WTC11 (cell line): ENCODE measurements around the gene LMAN2L. TPM values are rescaled to one million over a fixed set of nuclear protein-coding genes. Genes with fewer than 3 reads are reported as not detected.

Experiments
- ATAC-seq: fragments of 200-7000 bp; cut with Tn5 transposase; 2 replicates; pipeline ENCODE4 v1.10.0; 2021; ENCODE audit warnings: mild to moderate bottlenecking, moderate library complexity
- CTCF ChIA-PET: fragments of 300-600 bp; sonication (Branson Sonifier 250); formaldehyde crosslinking; loops from one replicate; lab custom pipeline; 2021; ENCODE audit warnings: antibody characterized with exemption; lab: Charles Lee
- POLR2A ChIA-PET: fragments of 350-600 bp; sonication (Branson Sonifier 250); formaldehyde crosslinking; loops from one replicate; lab custom pipeline; 2021; ENCODE audit warnings: antibody characterized with exemption; lab: Charles Lee
- DNase-seq: peaks from one replicate; pipeline ENCODE4 v3.0.0; 2021; ENCODE audit warnings: low spot score
- H3K27ac Mint-ChIP-seq: 2 replicates; pipeline ENCODE4 v1.8.0; 2021; ENCODE audit warnings: mixed read lengths
- H3K27me3 Mint-ChIP-seq: 2 replicates; pipeline ENCODE4 v1.8.0; 2021; ENCODE audit warnings: low read depth, mild to moderate bottlenecking, moderate library complexity, mixed read lengths
- H3K36me3 Mint-ChIP-seq: 2 replicates; pipeline ENCODE4 v1.8.0; 2021; ENCODE audit warnings: mixed read lengths
- H3K4me1 Mint-ChIP-seq: 2 replicates; pipeline ENCODE4 v1.8.0; 2022; ENCODE audit warnings: mixed read lengths
- H3K4me3 Mint-ChIP-seq: 2 replicates; pipeline ENCODE4 v1.8.0; 2021; ENCODE audit warnings: mild to moderate bottlenecking, moderate library complexity, mixed read lengths
- H3K9me3 Mint-ChIP-seq: 2 replicates; pipeline ENCODE4 v1.8.0; 2021; ENCODE audit warnings: mixed read lengths
- CBFB ChIP-seq: sonication (generic); formaldehyde crosslinking; IDR thresholded peaks from 2 replicates; pipeline ENCODE4 v1.8.1; 2022; ENCODE audit warnings: mild to moderate bottlenecking, low read depth, missing genetic modification reagents
- CREB1 ChIP-seq: sonication (generic); formaldehyde crosslinking; IDR thresholded peaks from 2 replicates; pipeline ENCODE4 v1.8.0; 2023; ENCODE audit warnings: mild to moderate bottlenecking, missing genetic modification reagents
- ESRRA ChIP-seq: sonication (generic); formaldehyde crosslinking; IDR thresholded peaks from 2 replicates; pipeline ENCODE4 v1.8.1; 2022; ENCODE audit warnings: mild to moderate bottlenecking, missing genetic modification reagents, borderline replicate concordance
- GRHL2 ChIP-seq: fragments of 250-450 bp; sonication (Bioruptor Pico); IDR thresholded peaks from 2 replicates; pipeline ENCODE4 v1.8.0; 2022; ENCODE audit warnings: mild to moderate bottlenecking, moderate library complexity; ENCODE audit not compliant: insufficient replicate concordance, severe bottlenecking
- GTF2I ChIP-seq: fragments of 250-450 bp; sonication (Bioruptor Pico); conservative IDR thresholded peaks from 2 replicates; pipeline ENCODE4 v1.4.0; 2021; ENCODE audit warnings: mild to moderate bottlenecking
- MXD4 ChIP-seq: fragments of 250-450 bp; sonication (Bioruptor Pico); IDR thresholded peaks from 2 replicates; pipeline ENCODE4 v1.8.0; 2021; ENCODE audit warnings: mild to moderate bottlenecking, moderate library complexity, borderline replicate concordance
- NR2C2 ChIP-seq: sonication (generic); formaldehyde crosslinking; IDR thresholded peaks from 2 replicates; pipeline ENCODE4 v1.8.0; 2022; ENCODE audit warnings: mild to moderate bottlenecking, missing genetic modification reagents
- SP1 ChIP-seq: sonication (generic); formaldehyde crosslinking; conservative IDR thresholded peaks from 2 replicates; pipeline ENCODE4 v1.8.1; 2022; ENCODE audit warnings: missing genetic modification reagents
- TCF7 ChIP-seq: sonication (generic); formaldehyde crosslinking; IDR thresholded peaks from 2 replicates; pipeline ENCODE4 v1.8.0; 2022; ENCODE audit warnings: mild to moderate bottlenecking, low read depth, missing genetic modification reagents, moderate library complexity
- ZBTB21 ChIP-seq: sonication (generic); formaldehyde crosslinking; IDR thresholded peaks from 2 replicates; pipeline ENCODE4 v1.8.1; 2023; ENCODE audit warnings: mild to moderate bottlenecking, missing genetic modification reagents, borderline replicate concordance
- ZNF121 ChIP-seq: sonication (generic); formaldehyde crosslinking; IDR thresholded peaks from 2 replicates; pipeline ENCODE4 v1.8.0; 2023; ENCODE audit warnings: missing genetic modification reagents
- ZNF138 ChIP-seq: sonication (generic); formaldehyde crosslinking; conservative IDR thresholded peaks from 2 replicates; pipeline ENCODE4 v1.8.1; 2022; ENCODE audit warnings: mild to moderate bottlenecking, moderate library complexity, missing genetic modification reagents
- ZNF396 ChIP-seq: fragments of 250-450 bp; sonication (Bioruptor Pico); IDR thresholded peaks from 2 replicates; pipeline ENCODE4 v1.8.0; 2021; ENCODE audit warnings: mild to moderate bottlenecking, moderate library complexity, borderline replicate concordance
- total RNA-seq: library from RNA; stranded (reverse); gene quantifications from 3 replicates; pipeline ENCODE4 v1.2.3, GENCODE V29; 2021
- TF ChIP-seq, protein P1 (sequence below): fragments of 250-450 bp; sonication (Bioruptor Pico); IDR thresholded peaks from 2 replicates; pipeline ENCODE4 v1.9.0; 2021; ENCODE audit warnings: mild to moderate bottlenecking
- TF ChIP-seq, protein P2 (sequence below): sonication (generic); formaldehyde crosslinking; IDR thresholded peaks from 2 replicates; pipeline ENCODE4 v1.8.1; 2022; ENCODE audit warnings: mild to moderate bottlenecking, missing genetic modification reagents, moderate library complexity, borderline replicate concordance
- TF ChIP-seq, protein P3 (sequence below): fragments of 250-450 bp; sonication (Bioruptor Pico); IDR thresholded peaks from 2 replicates; pipeline ENCODE4 v1.8.0; 2021; ENCODE audit warnings: mild to moderate bottlenecking
- TF ChIP-seq, protein P4 (sequence below): sonication (generic); formaldehyde crosslinking; IDR thresholded peaks from 2 replicates; pipeline ENCODE4 v1.8.1; 2023; ENCODE audit warnings: mild to moderate bottlenecking, missing genetic modification reagents
- TF ChIP-seq, protein P5 (sequence below): sonication (generic); formaldehyde crosslinking; IDR thresholded peaks from 2 replicates; pipeline ENCODE4 v1.8.1; 2023; ENCODE audit warnings: mild to moderate bottlenecking, missing genetic modification reagents, moderate library complexity
- TF ChIP-seq, protein P6 (sequence below): sonication (generic); formaldehyde crosslinking; IDR thresholded peaks from 2 replicates; pipeline ENCODE4 v1.8.1; 2023; ENCODE audit warnings: mild to moderate bottlenecking, missing genetic modification reagents
- TF ChIP-seq, protein P7 (sequence below): sonication (generic); formaldehyde crosslinking; IDR thresholded peaks from 2 replicates; pipeline ENCODE4 v1.8.0; 2023; ENCODE audit warnings: mild to moderate bottlenecking, missing genetic modification reagents

LMAN2L gene
- total RNA-seq, 1 experiment from 2014 or later = 13.5 TPM

DNA sequence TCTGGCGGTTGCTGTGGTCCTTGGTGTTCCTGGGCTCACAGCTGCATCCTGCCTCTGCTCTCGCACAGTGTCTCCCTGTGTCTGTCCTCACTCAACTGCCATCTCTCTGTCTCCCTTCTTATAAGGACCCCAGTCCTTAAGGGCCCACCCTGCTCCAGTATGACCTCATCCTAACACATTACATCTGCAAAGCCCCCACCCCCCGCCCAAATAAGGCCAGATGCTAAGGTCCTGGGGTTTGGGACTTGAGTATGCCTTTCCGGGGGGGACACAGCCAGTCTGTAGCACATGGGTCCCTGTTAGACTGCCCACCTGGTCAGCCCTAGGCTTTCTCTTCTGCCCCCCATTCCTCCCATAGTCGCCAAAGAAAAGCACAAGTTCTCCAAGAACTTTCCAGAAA, 56.6 kb downstream of the LMAN2L start (continued):
- TF ChIP-seq, protein P1, sequence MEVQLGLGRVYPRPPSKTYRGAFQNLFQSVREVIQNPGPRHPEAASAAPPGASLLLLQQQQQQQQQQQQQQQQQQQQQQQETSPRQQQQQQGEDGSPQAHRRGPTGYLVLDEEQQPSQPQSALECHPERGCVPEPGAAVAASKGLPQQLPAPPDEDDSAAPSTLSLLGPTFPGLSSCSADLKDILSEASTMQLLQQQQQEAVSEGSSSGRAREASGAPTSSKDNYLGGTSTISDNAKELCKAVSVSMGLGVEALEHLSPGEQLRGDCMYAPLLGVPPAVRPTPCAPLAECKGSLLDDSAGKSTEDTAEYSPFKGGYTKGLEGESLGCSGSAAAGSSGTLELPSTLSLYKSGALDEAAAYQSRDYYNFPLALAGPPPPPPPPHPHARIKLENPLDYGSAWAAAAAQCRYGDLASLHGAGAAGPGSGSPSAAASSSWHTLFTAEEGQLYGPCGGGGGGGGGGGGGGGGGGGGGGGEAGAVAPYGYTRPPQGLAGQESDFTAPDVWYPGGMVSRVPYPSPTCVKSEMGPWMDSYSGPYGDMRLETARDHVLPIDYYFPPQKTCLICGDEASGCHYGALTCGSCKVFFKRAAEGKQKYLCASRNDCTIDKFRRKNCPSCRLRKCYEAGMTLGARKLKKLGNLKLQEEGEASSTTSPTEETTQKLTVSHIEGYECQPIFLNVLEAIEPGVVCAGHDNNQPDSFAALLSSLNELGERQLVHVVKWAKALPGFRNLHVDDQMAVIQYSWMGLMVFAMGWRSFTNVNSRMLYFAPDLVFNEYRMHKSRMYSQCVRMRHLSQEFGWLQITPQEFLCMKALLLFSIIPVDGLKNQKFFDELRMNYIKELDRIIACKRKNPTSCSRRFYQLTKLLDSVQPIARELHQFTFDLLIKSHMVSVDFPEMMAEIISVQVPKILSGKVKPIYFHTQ (CRISPR knock-in tag) = no peak
- TF ChIP-seq ZNF121 = no peak

DNA sequence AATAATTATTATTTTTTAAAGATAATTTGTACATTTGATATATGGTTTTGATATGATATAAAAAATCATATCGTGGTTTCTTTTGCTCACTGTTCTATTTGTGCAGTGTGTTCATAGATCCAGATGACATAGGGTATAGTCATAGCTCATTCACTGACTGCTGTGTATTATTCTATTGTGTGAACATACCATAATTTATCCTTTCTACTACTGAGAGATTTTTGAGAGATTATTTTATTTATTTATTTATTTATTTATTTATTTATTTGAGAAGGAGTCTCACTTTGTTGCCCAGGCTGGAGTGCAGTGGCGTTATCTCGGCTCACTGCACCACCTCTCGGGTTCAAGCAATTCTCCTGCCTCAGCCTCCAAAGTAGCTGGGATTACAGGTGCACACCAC, 58.3 kb downstream of the LMAN2L start:
- DNase-seq (no peak), ATAC-seq (no peak)
- ChIA-PET POLR2A (no interaction called here), CTCF (no interaction called here)
- no peak overlapping the region for H3K4me3 Mint-ChIP-seq
- H3K9me3 Mint-ChIP-seq = no peaks in the 10 kb centered on the region
- H3K4me1 Mint-ChIP-seq = peaks cover 16% of the 10 kb centered on the region
- no peak overlapping the region for H3K27ac Mint-ChIP-seq
- TF ChIP-seq NR2C2 (CRISPR knock-in tag) (no peak), ESRRA (CRISPR knock-in tag) (no peak), SP1 (CRISPR knock-in tag) (no peak), CREB1 (no peak), ZBTB21 (CRISPR knock-in tag) (no peak), GRHL2 (CRISPR knock-in tag) (no peak), ZNF396 (no peak), ZNF138 (CRISPR knock-in tag) (no peak), GTF2I (CRISPR knock-in tag) (no peak), MXD4 (CRISPR knock-in tag) (no peak), CBFB (CRISPR knock-in tag) (no peak), TCF7 (CRISPR knock-in tag) (no peak)
- TF ChIP-seq, protein P2, sequence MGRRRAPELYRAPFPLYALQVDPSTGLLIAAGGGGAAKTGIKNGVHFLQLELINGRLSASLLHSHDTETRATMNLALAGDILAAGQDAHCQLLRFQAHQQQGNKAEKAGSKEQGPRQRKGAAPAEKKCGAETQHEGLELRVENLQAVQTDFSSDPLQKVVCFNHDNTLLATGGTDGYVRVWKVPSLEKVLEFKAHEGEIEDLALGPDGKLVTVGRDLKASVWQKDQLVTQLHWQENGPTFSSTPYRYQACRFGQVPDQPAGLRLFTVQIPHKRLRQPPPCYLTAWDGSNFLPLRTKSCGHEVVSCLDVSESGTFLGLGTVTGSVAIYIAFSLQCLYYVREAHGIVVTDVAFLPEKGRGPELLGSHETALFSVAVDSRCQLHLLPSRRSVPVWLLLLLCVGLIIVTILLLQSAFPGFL (CRISPR knock-in tag) = no peak
- TF ChIP-seq, protein P3, sequence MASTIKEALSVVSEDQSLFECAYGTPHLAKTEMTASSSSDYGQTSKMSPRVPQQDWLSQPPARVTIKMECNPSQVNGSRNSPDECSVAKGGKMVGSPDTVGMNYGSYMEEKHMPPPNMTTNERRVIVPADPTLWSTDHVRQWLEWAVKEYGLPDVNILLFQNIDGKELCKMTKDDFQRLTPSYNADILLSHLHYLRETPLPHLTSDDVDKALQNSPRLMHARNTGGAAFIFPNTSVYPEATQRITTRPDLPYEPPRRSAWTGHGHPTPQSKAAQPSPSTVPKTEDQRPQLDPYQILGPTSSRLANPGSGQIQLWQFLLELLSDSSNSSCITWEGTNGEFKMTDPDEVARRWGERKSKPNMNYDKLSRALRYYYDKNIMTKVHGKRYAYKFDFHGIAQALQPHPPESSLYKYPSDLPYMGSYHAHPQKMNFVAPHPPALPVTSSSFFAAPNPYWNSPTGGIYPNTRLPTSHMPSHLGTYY (CRISPR knock-in tag) = no peak
- TF ChIP-seq, protein P4, sequence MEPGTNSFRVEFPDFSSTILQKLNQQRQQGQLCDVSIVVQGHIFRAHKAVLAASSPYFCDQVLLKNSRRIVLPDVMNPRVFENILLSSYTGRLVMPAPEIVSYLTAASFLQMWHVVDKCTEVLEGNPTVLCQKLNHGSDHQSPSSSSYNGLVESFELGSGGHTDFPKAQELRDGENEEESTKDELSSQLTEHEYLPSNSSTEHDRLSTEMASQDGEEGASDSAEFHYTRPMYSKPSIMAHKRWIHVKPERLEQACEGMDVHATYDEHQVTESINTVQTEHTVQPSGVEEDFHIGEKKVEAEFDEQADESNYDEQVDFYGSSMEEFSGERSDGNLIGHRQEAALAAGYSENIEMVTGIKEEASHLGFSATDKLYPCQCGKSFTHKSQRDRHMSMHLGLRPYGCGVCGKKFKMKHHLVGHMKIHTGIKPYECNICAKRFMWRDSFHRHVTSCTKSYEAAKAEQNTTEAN (CRISPR knock-in tag) = no peak
- TF ChIP-seq, protein P5, sequence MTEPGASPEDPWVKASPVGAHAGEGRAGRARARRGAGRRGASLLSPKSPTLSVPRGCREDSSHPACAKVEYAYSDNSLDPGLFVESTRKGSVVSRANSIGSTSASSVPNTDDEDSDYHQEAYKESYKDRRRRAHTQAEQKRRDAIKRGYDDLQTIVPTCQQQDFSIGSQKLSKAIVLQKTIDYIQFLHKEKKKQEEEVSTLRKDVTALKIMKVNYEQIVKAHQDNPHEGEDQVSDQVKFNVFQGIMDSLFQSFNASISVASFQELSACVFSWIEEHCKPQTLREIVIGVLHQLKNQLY (CRISPR knock-in tag) = no peak
- TF ChIP-seq, protein P6, sequence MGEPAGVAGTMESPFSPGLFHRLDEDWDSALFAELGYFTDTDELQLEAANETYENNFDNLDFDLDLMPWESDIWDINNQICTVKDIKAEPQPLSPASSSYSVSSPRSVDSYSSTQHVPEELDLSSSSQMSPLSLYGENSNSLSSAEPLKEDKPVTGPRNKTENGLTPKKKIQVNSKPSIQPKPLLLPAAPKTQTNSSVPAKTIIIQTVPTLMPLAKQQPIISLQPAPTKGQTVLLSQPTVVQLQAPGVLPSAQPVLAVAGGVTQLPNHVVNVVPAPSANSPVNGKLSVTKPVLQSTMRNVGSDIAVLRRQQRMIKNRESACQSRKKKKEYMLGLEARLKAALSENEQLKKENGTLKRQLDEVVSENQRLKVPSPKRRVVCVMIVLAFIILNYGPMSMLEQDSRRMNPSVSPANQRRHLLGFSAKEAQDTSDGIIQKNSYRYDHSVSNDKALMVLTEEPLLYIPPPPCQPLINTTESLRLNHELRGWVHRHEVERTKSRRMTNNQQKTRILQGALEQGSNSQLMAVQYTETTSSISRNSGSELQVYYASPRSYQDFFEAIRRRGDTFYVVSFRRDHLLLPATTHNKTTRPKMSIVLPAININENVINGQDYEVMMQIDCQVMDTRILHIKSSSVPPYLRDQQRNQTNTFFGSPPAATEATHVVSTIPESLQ (CRISPR knock-in tag) = no peak
- TF ChIP-seq, protein P7, sequence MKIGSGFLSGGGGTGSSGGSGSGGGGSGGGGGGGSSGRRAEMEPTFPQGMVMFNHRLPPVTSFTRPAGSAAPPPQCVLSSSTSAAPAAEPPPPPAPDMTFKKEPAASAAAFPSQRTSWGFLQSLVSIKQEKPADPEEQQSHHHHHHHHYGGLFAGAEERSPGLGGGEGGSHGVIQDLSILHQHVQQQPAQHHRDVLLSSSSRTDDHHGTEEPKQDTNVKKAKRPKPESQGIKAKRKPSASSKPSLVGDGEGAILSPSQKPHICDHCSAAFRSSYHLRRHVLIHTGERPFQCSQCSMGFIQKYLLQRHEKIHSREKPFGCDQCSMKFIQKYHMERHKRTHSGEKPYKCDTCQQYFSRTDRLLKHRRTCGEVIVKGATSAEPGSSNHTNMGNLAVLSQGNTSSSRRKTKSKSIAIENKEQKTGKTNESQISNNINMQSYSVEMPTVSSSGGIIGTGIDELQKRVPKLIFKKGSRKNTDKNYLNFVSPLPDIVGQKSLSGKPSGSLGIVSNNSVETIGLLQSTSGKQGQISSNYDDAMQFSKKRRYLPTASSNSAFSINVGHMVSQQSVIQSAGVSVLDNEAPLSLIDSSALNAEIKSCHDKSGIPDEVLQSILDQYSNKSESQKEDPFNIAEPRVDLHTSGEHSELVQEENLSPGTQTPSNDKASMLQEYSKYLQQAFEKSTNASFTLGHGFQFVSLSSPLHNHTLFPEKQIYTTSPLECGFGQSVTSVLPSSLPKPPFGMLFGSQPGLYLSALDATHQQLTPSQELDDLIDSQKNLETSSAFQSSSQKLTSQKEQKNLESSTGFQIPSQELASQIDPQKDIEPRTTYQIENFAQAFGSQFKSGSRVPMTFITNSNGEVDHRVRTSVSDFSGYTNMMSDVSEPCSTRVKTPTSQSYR (CRISPR knock-in tag) = no peak
- H3K36me3 Mint-ChIP-seq = no peaks in the 10 kb centered on the region
- no peaks in the 10 kb centered on the region for H3K27me3 Mint-ChIP-seq
